Activated CD8-positive, alpha-beta memory T cell treated with anti-CD3 and anti-CD28 coated beads, Interleukin-2, amount 50 U/mL, for 24 hours (primary cell): ENCODE measurements around the gene PPP2CA.
"Not testable (repeated sequence)": the region's sequence is repeated elsewhere in the genome, so short reads cannot be mapped to it uniquely, and the experiment has no call there.

Source experiments
- DNase-seq: peaks from one replicate; pipeline ENCODE4 v3.0.0-alpha.2; 2020; ENCODE audit errors: extremely low read depth

PPP2CA gene

GRCh38 chr5:134245101-134245604, 19.3 kb upstream of the PPP2CA start:
- DNase-seq: no peak

- no peak for DNase-seq
Measured at GRCh38 chr5:134242146-134242545, 16.3 kb upstream of the PPP2CA start.

- no peak for DNase-seq
Measured at GRCh38 chr5:134240421-134240962, 14.6 kb upstream of the PPP2CA start.

GRCh38 chr5:134236820-134237219, 10.9 kb upstream of the PPP2CA start:
- DNase-seq: no peak

GRCh38 chr5:134236318-134236717, 10.4 kb upstream of the PPP2CA start:
- no peak for DNase-seq

- no peak for DNase-seq
Measured at GRCh38 chr5:134228624-134229023, 2.8 kb upstream of the PPP2CA start.

GRCh38 chr5:134227776-134228175, 1.9 kb upstream of the PPP2CA start:
- DNase-seq: no peak

- DNase-seq: no peak
Measured at GRCh38 chr5:134227259-134227658, 1.4 kb upstream of the PPP2CA start.

- DNase-seq: no peak
Measured at GRCh38 chr5:134226441-134227192, 744 bp upstream of the PPP2CA start.

- DNase-seq: no peak
Measured at GRCh38 chr5:134224888-134225779, 739 bp downstream of the PPP2CA start.

GRCh38 chr5:134223406-134224248, 2.2 kb downstream of the PPP2CA start:
- no peak for DNase-seq

- not testable (repeated sequence) for DNase-seq
Measured at GRCh38 chr5:134221690-134222089, 4.2 kb downstream of the PPP2CA start.

GRCh38 chr5:134215757-134216156, 10.1 kb downstream of the PPP2CA start:
- no peak for DNase-seq

GRCh38 chr5:134211263-134212031, 14.4 kb downstream of the PPP2CA start:
- not testable (repeated sequence) for DNase-seq

GRCh38 chr5:134209477-134210245, 16.2 kb downstream of the PPP2CA start:
- DNase-seq: no peak

- DNase-seq: no peak
Measured at GRCh38 chr5:134207696-134208095, 18.2 kb downstream of the PPP2CA start.

GRCh38 chr5:134206627-134207160, 19.2 kb downstream of the PPP2CA start:
- no peak for DNase-seq

GRCh38 chr5:134204575-134204974, 21.3 kb downstream of the PPP2CA start:
- DNase-seq: no peak

- no peak for DNase-seq
Measured at GRCh38 chr5:134203630-134204029, 22.2 kb downstream of the PPP2CA start.

- no peak for DNase-seq
Measured at GRCh38 chr5:134195666-134196065, 30.2 kb downstream of the PPP2CA start.
